ENCODE measurements around the gene RIPK1. TPM values are rescaled to one million over a fixed set of nuclear protein-coding genes. Genes with fewer than 3 reads are reported as not detected.
"Not testable (repeated sequence)": the region's sequence is repeated elsewhere in the genome, so short reads cannot be mapped to it uniquely, and the experiment has no call there.

The RIPK1 gene
- total RNA-seq, 1 donor from 2014 or later: 29.1 TPM

DNA sequence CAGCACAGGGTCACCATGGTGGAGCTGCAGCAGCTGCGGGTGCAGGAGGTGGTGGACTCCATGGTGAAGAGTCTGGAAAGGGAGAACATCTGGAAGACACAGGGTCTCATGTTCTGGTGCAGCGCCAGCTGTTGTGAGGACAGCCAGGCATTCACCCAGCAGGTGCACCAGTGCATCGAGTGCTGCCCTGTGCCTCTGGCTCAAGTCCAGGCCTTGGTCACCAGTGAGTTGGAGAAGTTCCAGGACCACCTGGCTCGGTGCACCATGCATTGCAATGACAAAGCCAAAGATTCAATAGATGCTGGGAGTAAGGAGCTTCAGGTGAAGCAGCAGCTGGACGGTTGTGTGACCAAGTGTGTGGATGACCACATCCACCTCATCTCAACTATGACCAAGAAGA, 22.9 kb upstream of the RIPK1 start:
- no peak for DNase-seq (ENCODE audit: low spot score)

DNA sequence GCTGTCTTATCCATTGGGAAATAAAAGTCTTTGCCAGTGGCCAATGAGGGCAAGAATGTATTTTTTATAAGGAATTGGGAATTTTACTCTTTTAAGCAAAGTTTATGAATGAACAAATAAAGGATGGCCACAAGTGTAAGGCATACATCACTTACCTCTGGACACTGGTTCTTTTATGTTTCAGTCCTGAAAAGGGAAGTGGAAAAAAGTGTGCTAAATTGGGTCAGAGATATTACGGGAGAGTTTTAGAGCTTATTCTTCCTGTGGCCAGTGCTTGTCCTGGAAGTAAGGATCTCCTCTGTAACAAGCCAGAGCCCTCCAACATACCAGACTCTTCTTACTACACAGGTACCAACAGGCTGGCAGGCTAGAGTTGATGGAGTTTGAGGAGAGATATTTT, 22.5 kb upstream of the RIPK1 start:
- DNase-seq (ENCODE audit: low spot score): no peak

DNA sequence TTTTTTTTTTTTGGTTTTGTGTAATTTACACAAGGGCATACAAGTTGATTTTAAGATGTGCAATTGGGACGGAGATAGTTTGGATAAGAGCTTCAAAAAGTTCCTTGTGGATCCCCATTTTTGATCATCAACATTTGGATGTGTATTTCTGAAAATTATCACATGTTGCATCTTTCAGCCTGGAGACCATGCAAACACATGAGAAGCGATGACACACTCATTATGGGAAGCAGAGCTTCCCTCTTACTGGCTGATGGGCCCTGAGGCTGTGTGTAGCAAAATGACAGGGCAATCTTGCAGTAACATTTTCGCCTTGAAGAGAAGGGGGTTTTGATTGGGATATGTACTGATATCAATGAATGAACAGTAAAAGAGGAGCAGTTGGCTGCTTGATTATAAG, 22.0 kb upstream of the RIPK1 start:
- no peak for DNase-seq (ENCODE audit: low spot score)

DNA sequence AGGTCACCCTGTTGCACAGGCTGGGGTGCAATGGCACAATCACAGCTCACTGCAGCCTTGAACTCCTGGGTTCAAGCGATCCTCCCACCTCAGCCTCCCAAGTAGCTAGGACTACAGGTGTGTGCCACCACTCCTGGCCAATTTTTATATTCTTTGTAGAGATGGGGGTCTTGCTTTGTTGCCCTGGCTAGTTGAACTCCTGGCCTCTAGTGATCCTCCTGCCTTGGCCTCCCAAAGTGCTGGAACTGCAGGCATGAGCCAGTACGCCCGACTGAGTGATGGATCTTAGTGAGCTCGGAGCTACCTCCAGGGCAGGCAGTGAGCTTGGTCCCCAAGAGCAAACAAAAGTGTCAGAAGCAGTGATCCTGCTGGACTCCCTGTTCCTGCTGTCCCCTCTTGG, 20.3 kb upstream of the RIPK1 start:
- DNase-seq (ENCODE audit: low spot score): not testable (repeated sequence)

DNA sequence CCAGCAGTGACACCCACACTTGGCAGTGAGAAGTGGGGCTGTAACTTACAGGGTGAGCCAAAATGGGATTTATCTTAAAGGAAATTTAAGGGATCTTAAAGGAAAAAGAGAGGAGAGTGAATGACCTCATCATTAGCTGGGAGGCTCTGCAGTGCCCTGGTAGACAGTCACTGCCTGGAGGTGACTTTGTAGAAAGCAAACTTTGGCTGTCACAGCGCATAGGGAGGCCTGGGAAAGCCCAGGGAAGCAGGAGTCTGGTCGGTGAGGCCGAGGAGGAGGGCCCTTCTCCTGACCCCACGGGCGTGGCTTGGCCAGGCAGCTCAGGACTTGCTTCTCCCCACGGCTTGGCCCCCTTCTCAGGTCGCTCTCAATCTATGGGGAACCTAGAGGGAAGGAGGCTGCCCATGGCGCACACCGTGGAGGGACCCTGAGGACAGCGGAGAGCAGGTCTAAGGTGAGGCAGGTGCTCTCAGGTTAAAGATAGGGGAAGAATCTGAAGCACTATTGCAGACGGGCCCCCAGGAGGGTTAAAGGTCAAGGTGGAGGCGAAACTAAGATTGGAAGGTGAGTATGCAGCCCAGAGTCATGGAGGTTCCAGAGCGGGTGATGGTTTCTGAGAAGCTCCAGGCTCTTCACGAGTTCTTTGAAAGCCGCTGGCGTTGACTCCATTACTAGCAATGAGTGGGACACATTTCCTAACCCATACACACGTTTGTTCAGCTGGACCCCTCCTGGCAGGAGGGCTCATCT, 15.6 kb upstream of the RIPK1 start:
- DNase-seq (ENCODE audit: low spot score): no peak

DNA sequence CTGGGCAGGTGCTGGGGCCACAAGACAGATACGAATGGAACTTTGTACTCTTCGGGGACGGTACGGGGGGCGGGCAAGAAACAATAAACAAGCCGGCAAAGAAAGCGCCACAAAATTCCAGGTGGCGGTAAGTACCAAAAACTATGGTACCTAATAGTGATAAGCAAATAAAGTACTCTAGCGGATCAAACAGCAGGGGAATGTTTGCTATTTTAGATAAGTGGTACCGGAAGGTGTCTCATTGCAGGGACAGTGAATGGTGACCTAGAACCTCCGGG, 15.1 kb upstream of the RIPK1 start:
- DNase-seq (ENCODE audit: low spot score): no peak

DNA sequence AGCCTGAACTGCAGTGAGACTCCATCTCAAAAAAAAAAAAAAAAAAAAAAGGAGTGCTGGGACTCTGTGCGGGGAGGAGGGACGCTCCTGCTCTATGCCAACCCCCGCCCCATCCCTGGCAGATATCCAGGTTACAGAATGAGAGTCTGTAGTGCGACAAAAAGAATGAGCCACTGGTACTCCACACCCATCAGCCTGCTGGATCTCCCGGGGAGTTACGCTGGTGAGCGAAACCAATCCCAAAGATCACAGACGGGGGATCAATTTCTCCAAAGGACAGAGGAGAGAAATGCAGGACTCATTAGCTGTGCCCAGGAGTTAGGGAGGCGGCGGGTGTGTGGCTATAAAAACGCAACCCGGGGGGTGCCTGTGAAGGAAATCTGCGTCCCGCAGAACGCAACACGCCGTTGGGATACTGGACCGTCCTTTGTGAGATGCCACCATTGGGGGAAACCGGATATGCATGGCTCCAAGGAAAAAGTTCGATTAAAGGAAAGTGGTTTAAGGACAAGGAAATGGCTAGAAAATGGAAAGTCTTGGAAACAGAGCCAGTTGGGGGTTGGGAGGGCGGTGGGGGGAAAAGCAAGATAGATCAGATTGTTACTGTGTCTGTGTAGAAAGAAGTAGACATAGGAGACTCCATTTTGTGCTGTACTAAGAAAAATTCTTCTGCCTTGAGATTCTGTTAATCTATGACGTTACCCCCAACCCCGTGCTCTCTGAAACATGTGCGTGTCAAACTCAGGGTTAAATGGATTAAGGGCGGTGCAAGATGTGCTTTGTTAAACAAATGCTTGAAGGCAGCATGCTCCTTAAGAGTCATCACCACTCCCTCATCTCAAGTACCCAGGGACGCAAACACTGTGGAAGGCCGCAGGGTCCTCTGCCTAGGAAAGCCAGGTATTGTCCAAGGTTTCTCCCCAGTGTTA, 13.8 kb upstream of the RIPK1 start:
- DNase-seq (ENCODE audit: low spot score): peak; percentile 87

DNA sequence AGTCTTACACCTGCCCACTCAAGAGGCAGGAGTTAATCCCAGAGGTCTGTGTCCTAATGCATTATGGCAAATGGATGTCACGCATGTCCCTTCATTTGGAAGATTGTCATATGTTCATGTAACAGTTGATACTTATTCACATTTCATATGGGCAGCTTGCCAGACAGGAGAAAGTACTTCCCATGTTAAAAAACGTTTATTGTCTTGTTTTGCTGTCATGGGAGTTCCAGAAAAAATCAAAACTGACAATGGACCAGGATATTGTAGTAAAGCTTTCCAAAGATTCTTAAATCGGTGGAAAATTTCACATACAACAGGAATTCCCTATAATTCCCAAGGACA, 13.2 kb upstream of the RIPK1 start:
- not testable (repeated sequence) for DNase-seq (ENCODE audit: low spot score)

DNA sequence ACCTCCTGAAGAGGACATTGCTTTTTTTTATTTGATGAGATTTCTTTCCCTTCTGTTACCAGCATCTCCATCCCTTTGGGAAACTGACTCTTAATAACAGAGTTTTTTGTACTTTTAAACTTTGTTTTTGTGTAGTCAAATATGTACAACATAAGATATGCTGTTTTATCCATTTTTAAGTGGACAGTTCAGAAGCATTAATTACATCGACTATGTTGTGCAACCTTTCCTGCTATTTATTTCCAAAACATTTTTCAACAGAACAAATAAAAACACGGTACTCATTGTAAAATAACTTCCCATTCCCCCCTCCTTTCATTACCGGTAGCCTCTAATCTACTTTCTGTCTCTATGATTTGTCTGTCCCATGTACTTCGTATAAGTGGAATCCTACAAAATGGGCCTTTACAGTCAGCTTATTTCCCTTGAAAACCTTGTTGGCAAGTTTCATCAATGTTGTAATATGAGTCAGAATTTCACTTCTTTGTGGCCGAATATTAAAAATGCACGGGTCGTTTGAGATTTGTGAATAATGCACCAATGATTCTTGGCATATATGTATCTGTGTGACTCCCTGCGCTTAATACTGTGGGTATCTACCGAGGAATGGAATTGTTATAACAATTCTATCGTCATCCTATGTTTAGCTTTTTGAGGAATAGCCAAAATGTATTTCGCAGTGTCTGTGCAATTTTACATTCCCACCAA, 11.1 kb upstream of the RIPK1 start:
- DNase-seq (ENCODE audit: low spot score): no peak

DNA sequence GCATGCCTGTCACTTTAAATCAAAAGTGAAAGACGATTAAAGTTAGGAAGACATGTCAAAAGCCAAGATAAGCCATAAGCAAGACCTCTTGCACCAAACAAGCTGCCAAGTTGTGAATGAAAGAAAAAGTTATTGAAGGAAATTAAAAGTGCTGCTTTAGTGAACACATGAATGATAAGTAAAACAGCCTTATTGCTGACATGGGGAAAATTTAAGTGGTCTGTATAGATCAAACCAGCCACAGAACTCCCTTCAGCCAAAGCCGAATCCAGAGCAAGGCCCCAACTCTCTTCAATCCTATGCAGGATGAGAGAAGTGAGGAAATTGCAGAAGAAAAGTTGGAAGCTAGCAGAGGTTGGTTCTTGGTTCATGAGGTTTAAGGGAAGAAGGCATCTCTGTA, 9.3 kb upstream of the RIPK1 start:
- no peak for DNase-seq (ENCODE audit: low spot score)

DNA sequence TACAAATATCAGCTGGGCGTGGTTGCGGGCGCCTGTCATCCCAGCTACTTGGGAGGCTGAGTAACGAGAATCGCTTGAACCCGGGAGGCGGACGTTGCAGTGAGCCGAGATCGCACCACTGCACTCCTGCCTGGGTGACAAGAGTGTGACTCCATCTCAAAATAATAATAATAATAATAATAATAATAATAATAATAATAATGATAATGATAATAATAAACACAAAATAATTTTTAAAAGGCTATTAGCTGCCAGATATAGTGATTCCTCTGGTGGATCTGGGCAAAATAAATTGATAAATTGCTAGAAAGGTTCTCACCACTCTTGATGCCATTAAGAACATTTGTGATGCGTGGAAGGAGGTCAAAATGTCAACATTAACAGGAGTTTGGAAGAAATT, 8.2 kb upstream of the RIPK1 start:
- not testable (repeated sequence) for DNase-seq (ENCODE audit: low spot score)

DNA sequence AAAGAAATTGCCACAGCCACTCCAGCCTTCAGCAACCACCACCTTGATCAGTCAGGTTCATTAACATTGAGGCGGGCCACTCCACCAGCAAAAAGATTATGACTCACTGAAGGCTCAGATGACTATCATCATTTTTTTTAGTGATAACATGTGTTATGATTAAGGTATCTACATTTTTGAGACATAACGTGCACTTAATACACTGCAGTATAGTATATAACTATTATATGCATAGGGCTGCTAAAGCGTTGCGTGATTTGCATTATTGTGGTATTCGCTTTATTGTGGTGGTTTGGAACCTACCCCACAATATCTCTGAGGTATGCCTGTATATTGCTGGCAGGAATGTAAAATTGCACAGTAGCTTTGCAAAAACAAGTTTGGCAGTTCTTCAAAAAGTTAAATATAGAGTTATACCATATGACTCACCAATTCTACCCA, 6.8 kb upstream of the RIPK1 start:
- no peak for DNase-seq (ENCODE audit: low spot score)

DNA sequence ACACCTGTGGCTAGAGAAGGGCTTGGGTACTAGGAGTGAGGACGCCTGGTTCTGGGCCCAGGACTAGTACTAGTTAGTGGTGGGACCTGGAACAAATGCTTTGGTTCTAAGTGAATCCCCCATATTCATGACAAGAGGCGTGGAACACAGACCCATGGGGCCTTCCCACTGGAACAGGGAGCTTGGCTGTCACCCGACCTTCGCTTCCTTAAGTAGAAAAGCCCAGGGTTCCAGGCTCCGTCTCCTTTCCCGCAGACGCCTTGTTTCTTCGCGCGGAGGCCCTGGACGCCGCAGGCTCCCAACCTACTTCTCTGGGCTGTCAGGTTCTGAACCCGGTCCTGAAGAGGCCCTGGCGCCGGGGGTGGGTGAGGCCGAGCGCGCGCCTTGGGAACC, 5.0 kb upstream of the RIPK1 start:
- not testable (repeated sequence) for DNase-seq (ENCODE audit: low spot score)

DNA sequence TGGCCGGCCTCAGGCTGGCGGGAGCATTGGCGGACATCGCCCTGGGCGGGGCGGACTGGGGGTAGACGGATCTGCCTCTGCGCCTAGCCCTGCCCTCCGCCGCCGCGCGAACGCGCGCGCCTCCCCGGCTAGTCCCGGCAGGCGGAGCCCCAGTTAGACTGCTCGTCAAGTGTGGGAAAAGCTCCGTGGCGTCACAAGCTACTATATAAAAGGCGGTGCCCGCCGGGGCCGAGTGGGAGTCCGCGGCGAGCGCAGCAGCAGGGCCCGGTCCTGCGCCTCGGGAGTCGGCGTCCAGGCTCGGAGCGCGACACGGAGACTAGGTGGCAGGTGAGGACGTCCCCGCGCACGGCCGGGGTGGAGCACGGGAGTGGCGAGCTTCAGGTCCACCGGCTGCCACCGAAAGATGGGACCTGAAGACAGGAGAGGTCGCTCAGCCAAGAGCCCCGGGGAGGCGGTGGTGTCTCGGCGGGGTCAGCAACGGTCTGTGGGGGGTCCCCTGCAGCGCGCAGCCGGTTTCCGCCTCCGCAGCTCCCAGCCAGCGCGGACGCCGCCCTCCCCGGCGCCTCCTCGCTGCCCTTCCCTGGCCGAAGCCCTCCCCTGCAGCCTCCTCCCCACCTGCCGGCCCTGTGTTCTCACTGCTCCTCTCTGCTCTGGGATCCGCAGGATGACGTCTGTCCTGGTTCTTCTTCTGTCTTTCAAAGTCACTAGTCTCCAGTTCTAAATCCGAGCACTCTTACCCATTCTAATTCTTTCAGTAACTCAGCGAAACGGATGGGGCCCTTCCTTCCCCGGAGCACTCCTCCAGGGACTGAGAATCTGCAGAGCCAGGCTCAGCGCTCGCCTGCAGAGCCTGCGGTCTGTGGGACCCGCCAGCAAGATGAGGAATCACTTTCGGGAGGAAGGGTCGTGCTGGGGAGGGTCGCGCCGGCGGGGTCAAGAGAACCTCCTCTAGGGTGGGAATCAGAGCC, 4.3 kb upstream of the RIPK1 start:
- peak; percentile 100 for DNase-seq (ENCODE audit: low spot score)

DNA sequence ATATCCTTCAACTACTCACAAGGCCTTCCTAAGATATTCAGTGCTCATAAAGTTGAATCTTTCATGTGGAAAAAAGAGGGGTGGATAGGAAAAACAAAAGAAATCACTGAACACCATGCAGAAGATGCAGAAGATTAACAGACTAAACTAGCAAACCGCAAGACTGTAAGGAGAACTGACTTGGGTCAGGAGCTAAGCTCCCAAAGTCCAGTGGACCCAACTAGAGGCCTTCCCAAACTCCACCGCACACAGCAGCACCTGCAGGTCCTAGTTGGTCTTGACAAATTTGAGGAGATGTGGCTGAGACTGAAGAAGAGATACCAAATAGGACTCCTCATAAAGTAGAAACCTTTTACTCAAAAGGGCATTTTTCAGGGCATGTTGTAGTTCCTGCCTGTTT, 3.3 kb downstream of the RIPK1 start:
- no peak for DNase-seq (ENCODE audit: low spot score)

DNA sequence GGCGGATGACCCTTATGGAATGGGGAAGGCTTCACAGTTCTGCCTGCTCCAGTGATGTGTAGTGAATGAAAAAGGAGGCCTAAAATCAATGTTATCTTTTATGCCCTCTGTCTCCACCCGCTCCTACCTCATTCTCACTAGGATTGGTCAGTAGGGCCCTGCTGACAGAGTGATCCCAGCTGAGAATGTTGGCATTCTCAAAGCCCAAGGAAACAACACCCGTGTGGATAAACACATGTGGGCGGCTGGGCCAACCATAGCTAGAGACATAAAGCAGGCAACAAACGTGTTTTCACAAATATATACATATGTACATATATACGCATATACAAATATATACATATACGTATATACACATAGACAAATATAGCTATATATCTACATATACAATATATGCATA, 4.5 kb downstream of the RIPK1 start:
- DNase-seq (ENCODE audit: low spot score): peak; percentile 72

DNA sequence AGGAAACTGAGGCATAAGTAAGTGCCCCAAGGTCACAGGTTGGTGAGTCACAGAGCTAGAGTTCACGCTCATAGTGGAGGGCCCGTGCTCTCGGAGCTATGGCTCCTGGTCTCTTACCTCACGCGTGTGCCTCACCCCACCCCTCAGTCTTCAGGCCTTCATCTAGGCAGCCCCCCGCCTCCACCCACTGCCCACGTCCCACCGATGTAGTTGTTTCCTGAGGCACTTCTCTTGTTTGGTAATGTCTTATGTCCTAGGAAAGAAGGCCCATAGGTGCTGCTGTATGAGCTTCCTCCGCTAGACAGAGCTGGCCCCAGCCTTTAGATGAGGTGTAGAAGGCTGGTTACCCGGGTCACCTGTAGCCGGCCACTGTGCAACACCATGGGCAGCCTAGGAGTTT, 5.1 kb downstream of the RIPK1 start:
- peak; percentile 67 for DNase-seq (ENCODE audit: low spot score)

DNA sequence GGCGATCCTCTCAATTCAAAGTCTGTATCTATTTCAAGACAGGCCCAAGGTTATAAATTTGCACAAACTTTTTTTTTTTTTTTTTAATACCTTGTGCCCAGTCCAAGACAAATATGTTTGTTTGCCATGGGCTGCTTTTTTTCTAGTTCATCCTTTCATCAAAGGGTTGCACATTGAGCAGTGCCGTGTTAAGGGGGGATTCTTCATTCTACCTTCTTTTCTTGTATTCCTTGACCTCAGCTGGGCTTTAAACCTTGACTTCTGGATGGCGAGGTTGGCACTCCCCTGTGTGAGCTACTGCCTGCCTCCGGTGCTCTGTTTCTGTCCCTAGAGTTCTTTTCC, 7.4 kb downstream of the RIPK1 start:
- DNase-seq (ENCODE audit: low spot score): no peak

DNA sequence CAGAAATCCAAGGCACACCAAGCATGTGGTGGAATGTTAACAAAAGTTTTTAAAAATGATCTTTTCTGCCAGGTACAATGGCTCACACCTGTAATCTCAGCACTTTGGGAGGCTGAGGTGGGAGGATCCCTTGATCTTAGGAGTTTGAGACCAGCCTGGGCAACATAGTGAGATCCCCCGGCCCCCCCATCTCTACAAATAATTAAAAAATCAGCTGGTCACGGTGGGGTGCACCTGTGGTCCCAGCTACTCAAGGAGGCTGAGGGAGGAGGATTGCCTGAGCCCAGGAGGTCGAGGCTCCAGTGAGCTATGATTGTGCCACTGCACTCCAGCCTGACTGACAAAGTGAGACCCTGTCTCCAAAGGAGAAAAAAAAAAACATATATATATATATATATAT, 8.0 kb downstream of the RIPK1 start:
- DNase-seq (ENCODE audit: low spot score): no peak

DNA sequence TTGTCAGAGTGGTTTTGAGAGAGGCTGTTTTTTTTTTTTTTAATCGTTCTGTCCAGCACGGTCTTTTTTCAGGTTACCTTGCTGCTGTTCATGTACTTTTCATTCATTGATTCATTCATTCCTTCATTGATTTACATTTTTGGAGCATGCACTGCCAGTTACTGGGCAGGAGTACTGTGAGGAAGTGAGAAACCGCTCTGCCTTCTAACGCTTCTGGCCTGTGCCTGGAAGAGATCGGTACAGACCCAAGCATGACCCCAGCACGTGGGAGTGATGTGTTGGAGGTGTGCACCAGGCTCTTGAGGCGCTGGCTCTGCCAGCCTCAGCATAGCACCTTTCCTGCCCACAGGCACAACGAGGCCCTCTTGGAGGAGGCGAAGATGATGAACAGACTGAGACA, 9.1 kb downstream of the RIPK1 start:
- no peak for DNase-seq (ENCODE audit: low spot score)

DNA sequence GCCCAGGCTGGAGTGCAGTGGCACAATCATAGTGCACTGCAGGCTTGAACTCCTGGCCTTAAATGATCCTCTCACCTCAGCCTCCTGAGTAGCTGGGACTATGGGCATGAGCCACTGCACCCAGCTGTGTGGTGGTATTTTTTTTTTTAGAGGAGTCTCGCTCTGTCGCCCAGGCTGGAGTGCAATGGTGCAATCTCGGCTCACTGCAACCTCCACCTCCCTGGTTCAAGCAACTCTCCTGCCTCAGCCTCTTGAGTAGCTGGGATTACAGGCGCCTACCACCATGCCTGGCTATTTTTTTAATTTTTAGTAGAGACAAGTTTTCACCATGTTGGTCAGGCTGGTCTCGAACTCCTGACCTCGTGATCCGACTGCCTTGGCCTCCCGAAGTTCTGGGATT, 10.7 kb downstream of the RIPK1 start:
- DNase-seq (ENCODE audit: low spot score): not testable (repeated sequence)
